HCT116 (cell line): Measurements from ENCODE around the gene INIP. TPM values are rescaled to one million over a fixed set of nuclear protein-coding genes. Genes with fewer than 3 reads are reported as not detected.

ENCODE experiments used
- ATAC-seq: fragments of 200-7000 bp; cut with Tn5 transposase; 2 replicates; pipeline ENCODE4 v1.9.1; 2020; ENCODE audit warnings: mild to moderate bottlenecking, moderate library complexity
- BruUV-seq: library from RNA; stranded (reverse); fragments of 400-500 nt; replicated peaks from 2 replicates; lab custom pipeline; 2021; lab: Mats Ljungman, UMichigan
- CTCF ChIA-PET: fragments of 300-600 bp; sonication (Branson Sonifier 250); formaldehyde crosslinking; loops from one replicate; lab custom pipeline; 2021; ENCODE audit warnings: antibody characterized with exemption; lab: Charles Lee
- POLR2A ChIA-PET: fragments of 300-600, 350-600 bp; sonication (Branson Sonifier 250); formaldehyde crosslinking; loops from one replicate; lab custom pipeline; 2021; ENCODE audit warnings: antibody characterized with exemption; lab: Charles Lee
- RAD21 ChIA-PET, 2 experiments: fragments of 300-600 bp; sonication (Branson Sonifier 250); formaldehyde crosslinking; loops; one replicate each; lab custom pipeline; 2023; ENCODE audit warnings: low total read pairs in 2 of 2; ENCODE audit not compliant: uncharacterized antibody in 2 of 2, unreplicated experiment in 2 of 2, low non-redundant PET in 1 of 2; lab: Charles Lee
- DNase-seq: peaks from one replicate; pipeline ENCODE4 v3.0.0-alpha.2; 2010; ENCODE audit warnings: low read depth, low spot score
- H2AFZ ChIP-seq: fragments of 200-600 bp; shearing (Covaris generic), sonication (generic); 2 replicates; pipeline ENCODE4 v1.6.1; 2017; ENCODE audit warnings: low read depth, mixed run types, mixed read lengths, antibody characterized with exemption, low read length; ENCODE audit not compliant: poor library complexity, severe bottlenecking
- H3K27ac ChIP-seq: 2 replicates; pipeline ENCODE4 v1.5.1; 2012; ENCODE audit warnings: low read depth, low read length
- H3K27me3 ChIP-seq: fragments of 200-600 bp; sonication (generic); 2 replicates; pipeline ENCODE4 v1.6.1; 2016; ENCODE audit warnings: mixed run types, low read length, mixed read lengths; ENCODE audit not compliant: insufficient read depth
- H3K36me3 ChIP-seq, 2 experiments: fragments of 200-500 bp in 1 of 2; fragments of 200-600 bp in 1 of 2; sonication (Bioruptor generic) in 1 of 2; sonication (generic) in 1 of 2; 2 replicates each; pipeline versions ENCODE4 v1.5.1 to v1.6.1; 2014 to 2016; ENCODE audit warnings: low read length in 2 of 2, inconsistent platforms in 1 of 2, mixed read lengths in 1 of 2, mixed run types in 1 of 2; ENCODE audit not compliant: insufficient read depth in 2 of 2, control insufficient read depth in 1 of 2
- H3K4me1 ChIP-seq, 2 experiments: fragments of 200-600 bp in 1 of 2; sonication (generic) in 1 of 2; 2 replicates each; pipeline versions ENCODE4 v1.5.1 to v1.6.1; 2012 to 2017; ENCODE audit warnings: low read length in 2 of 2, inconsistent platforms in 1 of 2, mild to moderate bottlenecking in 1 of 2, mixed read lengths in 1 of 2, mixed run types in 1 of 2, moderate library complexity in 1 of 2; ENCODE audit not compliant: insufficient read depth in 2 of 2, control insufficient read depth in 1 of 2
- H3K4me2 ChIP-seq: fragments of 200-600 bp; sonication (generic); 2 replicates; pipeline ENCODE4 v1.6.1; 2017; ENCODE audit warnings: mixed run types, low read length, mixed read lengths
- H3K4me3 ChIP-seq, 2 experiments: fragments of 200-600 bp in 1 of 2; sonication (generic) in 1 of 2; replicated peaks in 1 of 2; 2 replicates each; pipeline ENCODE4 v1.5.1; 2011 to 2016; ENCODE audit warnings: low read length in 2 of 2, control low read depth in 1 of 2, low read depth in 1 of 2, mild to moderate bottlenecking in 1 of 2, mixed read lengths in 1 of 2, mixed run types in 1 of 2
- H3K79me2 ChIP-seq: fragments of 200-600 bp; sonication (generic); 2 replicates; pipeline ENCODE4 v1.6.1; 2017; ENCODE audit warnings: mild to moderate bottlenecking, mixed run types, low read length, moderate library complexity, mixed read lengths; ENCODE audit not compliant: insufficient read depth
- H3K9ac ChIP-seq: fragments of 200-600 bp; sonication (generic); 2 replicates; pipeline ENCODE4 v1.6.1; 2016; ENCODE audit warnings: low read length, mixed read lengths
- H3K9me2 ChIP-seq: fragments of 200-600 bp; sonication (generic), shearing (Covaris generic); 2 replicates; pipeline ENCODE4 v1.6.1; 2017; ENCODE audit warnings: mixed run types, mild to moderate bottlenecking, moderate library complexity; ENCODE audit not compliant: insufficient read depth
- H3K9me3 ChIP-seq, 2 experiments: fragments of 200-500 bp in 1 of 2; fragments of 200-600 bp in 1 of 2; sonication (Bioruptor generic) in 1 of 2; sonication (generic) in 1 of 2; 2 replicates each; pipeline ENCODE4 v1.6.1; 2014 to 2017; ENCODE audit warnings: low read length in 2 of 2, mixed read lengths in 2 of 2, inconsistent platforms in 1 of 2, low read depth in 1 of 2, mild to moderate bottlenecking in 1 of 2, mixed run types in 1 of 2, moderate library complexity in 1 of 2; ENCODE audit not compliant: control insufficient read depth in 1 of 2, insufficient read depth in 1 of 2
- H4K20me1 ChIP-seq: fragments of 200-600 bp; sonication (generic), shearing (Covaris generic); 2 replicates; pipeline ENCODE4 v1.6.1; 2017; ENCODE audit warnings: mixed run types, mild to moderate bottlenecking, moderate library complexity; ENCODE audit not compliant: insufficient read depth
- CBX3 ChIP-seq: IDR thresholded peaks from 2 replicates; pipeline ENCODE4 v1.6.1; 2012; ENCODE audit warnings: low read depth
- EGR1 ChIP-seq: IDR thresholded peaks from 2 replicates; pipeline ENCODE4 v1.6.1; 2012; ENCODE audit warnings: low read depth
- ELF1 ChIP-seq: IDR thresholded peaks from 2 replicates; pipeline ENCODE4 v1.6.1; 2012; ENCODE audit warnings: low read depth, borderline replicate concordance
- EZH2 ChIP-seq: fragments of 200-600 bp; sonication (generic); IDR thresholded peaks from 2 replicates; pipeline ENCODE4 v1.6.1; 2017; ENCODE audit warnings: antibody characterized with exemption, mixed run types
- EZH2phosphoT487 ChIP-seq: fragments of 200-600 bp; IDR thresholded peaks from 2 replicates; pipeline ENCODE4 v1.6.1; 2018; ENCODE audit warnings: antibody characterized with exemption, borderline replicate concordance
- FOSL1 ChIP-seq: IDR thresholded peaks from 2 replicates; pipeline ENCODE4 v1.6.1; 2012; ENCODE audit warnings: low read depth
- JUND ChIP-seq: IDR thresholded peaks from 2 replicates; pipeline ENCODE4 v1.6.1; 2012
- MAX ChIP-seq: IDR thresholded peaks from 2 replicates; pipeline ENCODE4 v1.6.1; 2012
- POLR2A ChIP-seq: IDR thresholded peaks from 2 replicates; pipeline ENCODE4 v1.7.0; 2011; ENCODE audit warnings: borderline replicate concordance; ENCODE audit not compliant: insufficient read depth, insufficient read length; ENCODE audit errors: extremely low read depth
- POLR2AphosphoS5 ChIP-seq: IDR thresholded peaks from 2 replicates; pipeline ENCODE4 v1.6.1; 2011; ENCODE audit warnings: mild to moderate bottlenecking, low read depth, low read length, moderate library complexity
- RAD21 ChIP-seq: IDR thresholded peaks from 2 replicates; pipeline ENCODE4 v1.6.1; 2012; ENCODE audit warnings: low read depth, mild to moderate bottlenecking
- REST ChIP-seq: IDR thresholded peaks from 2 replicates; pipeline ENCODE4 v1.6.1; 2012; ENCODE audit warnings: low read depth
- SIN3A ChIP-seq: IDR thresholded peaks from 2 replicates; pipeline ENCODE4 v1.6.1; 2012; ENCODE audit warnings: low read depth
- SRF ChIP-seq: IDR thresholded peaks from 2 replicates; pipeline ENCODE4 v1.6.1; 2012; ENCODE audit warnings: low read depth
- TCF7L2 ChIP-seq: IDR thresholded peaks from 2 replicates; pipeline ENCODE4 v1.7.0; 2011; ENCODE audit warnings: borderline replicate concordance, inconsistent platforms; ENCODE audit not compliant: insufficient read depth, insufficient read length; ENCODE audit errors: extremely low read depth
- YY1 ChIP-seq: IDR thresholded peaks from 2 replicates; pipeline ENCODE4 v1.6.1; 2011; ENCODE audit warnings: low read length, low read depth, moderate library complexity, mild to moderate bottlenecking; ENCODE audit not compliant: insufficient replicate concordance; ENCODE audit errors: extremely low read depth
- ZFX ChIP-seq: fragments of 450-650 bp; IDR thresholded peaks from 2 replicates; pipeline ENCODE4 v1.6.1; 2017
- ZNF274 ChIP-seq: fragments of 200-500 bp; sonication (Bioruptor generic); IDR thresholded peaks from 2 replicates; pipeline ENCODE4 v1.6.1; 2014; ENCODE audit warnings: mild to moderate bottlenecking, low read depth, low read length, inconsistent platforms
- intact Hi-C: fragments of 100-400 bp; cut with micrococcal nuclease; formaldehyde crosslinking; loops from 2 replicates; pipeline ENCODE4 v1.10.0; 2022
- total RNA-seq: library from RNA; stranded (reverse); gene quantifications from one replicate; pipeline ENCODE4 v1.2.1, GENCODE V29; 2021; ENCODE audit not compliant: unreplicated experiment
- TF ChIP-seq, protein P1 (sequence below), 3 experiments: fragments of 200-600 bp in 1 of 3; sonication (generic) in 1 of 3; IDR thresholded peaks in 2 of 3; conservative IDR thresholded peaks in 1 of 3; 2 replicates each; pipeline ENCODE4 v1.5.1; 2012 to 2017; ENCODE audit warnings: low read depth in 2 of 3, low read length in 2 of 3, antibody characterized with exemption in 1 of 3, borderline replicate concordance in 1 of 3, control low read depth in 1 of 3, mild to moderate bottlenecking in 1 of 3, mixed read lengths in 1 of 3, mixed run types in 1 of 3, moderate library complexity in 1 of 3; ENCODE audit not compliant: insufficient read depth in 1 of 3
- TF ChIP-seq, protein P2 (sequence below): IDR thresholded peaks from 2 replicates; pipeline ENCODE4 v1.6.1; 2012

INIP gene
- total RNA-seq, 1 experiment from 2014 or later = 28.9 TPM

DNA sequence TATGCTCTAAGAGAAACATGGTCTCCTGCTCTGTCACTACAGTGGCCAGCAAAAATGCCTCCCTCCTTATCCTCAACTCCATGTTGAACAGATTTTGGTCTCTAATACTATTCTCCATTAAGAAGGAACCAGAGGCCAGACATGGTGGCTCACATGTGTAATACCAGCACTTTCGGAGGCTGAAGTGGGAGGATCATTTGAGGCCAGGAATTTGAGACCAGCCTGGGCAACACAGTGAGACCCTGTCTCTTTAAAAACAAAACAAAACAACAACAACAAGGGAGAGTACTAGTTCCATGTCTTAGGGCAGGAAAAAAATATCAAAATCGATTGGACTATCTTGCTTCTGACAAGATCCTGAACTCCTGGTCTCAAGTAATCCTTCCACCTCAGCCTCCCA is 14.6 kb downstream of the INIP start:
- 0 out of 2 replicates have a peak, but pooled peaks cover 7% of the 10 kb centered on the region for H4K20me1 ChIP-seq
- H2AFZ ChIP-seq = no peak overlapping the region
- H3K9ac ChIP-seq = no peak overlapping the region
- ChIA-PET POLR2A (interaction anchor here (0.6 kb wide), 1 partner anchor 257 kb away, joined by 3 read pairs; no protein-coding TSS in a partner anchor), CTCF (no interaction called here), RAD21 (no interaction called here)
- no peaks in the 10 kb centered on the region for H3K4me1 ChIP-seq
- no peaks in the 10 kb centered on the region for H3K36me3 ChIP-seq
- H3K4me3 ChIP-seq = no peak overlapping the region
- H3K27me3 ChIP-seq = no peaks in the 10 kb centered on the region
- intact Hi-C loops = no loop called here
- H3K27ac ChIP-seq = no peak overlapping the region
- ATAC-seq = no peak
- no peaks in the 10 kb centered on the region for H3K9me2 ChIP-seq
- DNase-seq = no peak
- peaks cover 32% of the 10 kb centered on the region for H3K79me2 ChIP-seq
- no peak overlapping the region for H3K4me2 ChIP-seq
- no TSS peak for BruUV-seq
- no peak for TF ChIP-seq SIN3A
- no peak for TF ChIP-seq ELF1
- no peak for TF ChIP-seq EZH2phosphoT487
- TF ChIP-seq SRF = no peak
- TF ChIP-seq TCF7L2 = no peak
- no peak for TF ChIP-seq EGR1
- no peak for TF ChIP-seq EZH2
- no peak for TF ChIP-seq POLR2A
- no peak for TF ChIP-seq RAD21
- TF ChIP-seq ZNF274 = no peak
- TF ChIP-seq JUND = no peak
- TF ChIP-seq, protein P1, sequence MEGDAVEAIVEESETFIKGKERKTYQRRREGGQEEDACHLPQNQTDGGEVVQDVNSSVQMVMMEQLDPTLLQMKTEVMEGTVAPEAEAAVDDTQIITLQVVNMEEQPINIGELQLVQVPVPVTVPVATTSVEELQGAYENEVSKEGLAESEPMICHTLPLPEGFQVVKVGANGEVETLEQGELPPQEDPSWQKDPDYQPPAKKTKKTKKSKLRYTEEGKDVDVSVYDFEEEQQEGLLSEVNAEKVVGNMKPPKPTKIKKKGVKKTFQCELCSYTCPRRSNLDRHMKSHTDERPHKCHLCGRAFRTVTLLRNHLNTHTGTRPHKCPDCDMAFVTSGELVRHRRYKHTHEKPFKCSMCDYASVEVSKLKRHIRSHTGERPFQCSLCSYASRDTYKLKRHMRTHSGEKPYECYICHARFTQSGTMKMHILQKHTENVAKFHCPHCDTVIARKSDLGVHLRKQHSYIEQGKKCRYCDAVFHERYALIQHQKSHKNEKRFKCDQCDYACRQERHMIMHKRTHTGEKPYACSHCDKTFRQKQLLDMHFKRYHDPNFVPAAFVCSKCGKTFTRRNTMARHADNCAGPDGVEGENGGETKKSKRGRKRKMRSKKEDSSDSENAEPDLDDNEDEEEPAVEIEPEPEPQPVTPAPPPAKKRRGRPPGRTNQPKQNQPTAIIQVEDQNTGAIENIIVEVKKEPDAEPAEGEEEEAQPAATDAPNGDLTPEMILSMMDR (IDR thresholded peaks at IDR 0.05 in 2 of 3, conservative IDR thresholded peaks at IDR 0.05 in 1 of 3; ENCODE audit: borderline replicate concordance in 1 of 3, insufficient read depth in 1 of 3, low read depth in 2 of 3, low read length in 2 of 3) = no peak
- TF ChIP-seq, protein P2, sequence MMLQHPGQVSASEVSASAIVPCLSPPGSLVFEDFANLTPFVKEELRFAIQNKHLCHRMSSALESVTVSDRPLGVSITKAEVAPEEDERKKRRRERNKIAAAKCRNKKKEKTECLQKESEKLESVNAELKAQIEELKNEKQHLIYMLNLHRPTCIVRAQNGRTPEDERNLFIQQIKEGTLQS = no peak
- TF ChIP-seq CBX3 = no peak
- TF ChIP-seq MAX = no peak
- TF ChIP-seq YY1 = no peak
- TF ChIP-seq ZFX = no peak
- no peak for TF ChIP-seq POLR2AphosphoS5
- TF ChIP-seq FOSL1 = no peak
- TF ChIP-seq REST = no peak
- H3K9me3 ChIP-seq = no peaks in the 10 kb centered on the region
